ENCODE measurements around the gene RGS12.

The RGS12 gene

GRCh38 chr4:3284734-3285557 is 7.9 kb upstream of the RGS12 start:
- FAIRE-seq = no peak

DNA sequence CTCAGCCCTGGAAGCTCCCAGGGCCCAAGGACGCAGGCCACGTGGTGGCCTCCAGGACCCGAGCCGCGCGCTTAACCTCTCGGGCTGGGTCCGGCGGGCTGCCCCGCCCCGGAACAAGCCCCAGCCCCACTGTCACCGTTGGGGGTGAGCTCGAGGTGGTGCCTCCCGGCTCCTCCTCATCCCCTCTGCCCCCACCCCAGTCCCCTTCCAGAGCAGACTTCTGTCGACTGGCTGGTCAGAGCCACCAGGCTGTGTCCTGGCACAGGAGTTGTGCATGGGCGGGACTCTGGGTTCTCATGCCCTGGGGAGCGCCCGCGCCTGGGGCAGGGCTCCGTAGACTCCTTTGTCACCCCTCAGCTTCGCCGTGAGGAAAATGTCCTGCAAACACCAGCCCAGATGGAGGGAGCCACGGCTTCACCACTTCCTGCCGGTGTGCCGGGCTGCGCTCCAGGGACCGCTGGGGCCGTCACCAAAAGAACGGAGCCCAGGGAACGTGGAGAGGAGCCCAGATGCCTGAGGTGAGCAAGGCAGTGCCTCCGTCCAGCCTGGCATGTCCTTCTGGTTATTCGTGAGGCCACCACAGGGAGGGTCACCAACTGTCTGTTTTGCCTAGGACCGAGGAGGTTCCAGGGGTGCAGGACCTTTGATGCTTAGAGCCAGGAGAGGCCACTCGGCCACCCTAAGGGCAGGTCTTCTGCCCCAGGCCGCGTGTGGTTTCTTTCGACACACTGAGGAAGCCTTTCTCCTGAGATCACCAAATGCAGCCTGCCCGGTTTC is 7.1 kb upstream of the RGS12 start:
- FAIRE-seq = no peak

DNA sequence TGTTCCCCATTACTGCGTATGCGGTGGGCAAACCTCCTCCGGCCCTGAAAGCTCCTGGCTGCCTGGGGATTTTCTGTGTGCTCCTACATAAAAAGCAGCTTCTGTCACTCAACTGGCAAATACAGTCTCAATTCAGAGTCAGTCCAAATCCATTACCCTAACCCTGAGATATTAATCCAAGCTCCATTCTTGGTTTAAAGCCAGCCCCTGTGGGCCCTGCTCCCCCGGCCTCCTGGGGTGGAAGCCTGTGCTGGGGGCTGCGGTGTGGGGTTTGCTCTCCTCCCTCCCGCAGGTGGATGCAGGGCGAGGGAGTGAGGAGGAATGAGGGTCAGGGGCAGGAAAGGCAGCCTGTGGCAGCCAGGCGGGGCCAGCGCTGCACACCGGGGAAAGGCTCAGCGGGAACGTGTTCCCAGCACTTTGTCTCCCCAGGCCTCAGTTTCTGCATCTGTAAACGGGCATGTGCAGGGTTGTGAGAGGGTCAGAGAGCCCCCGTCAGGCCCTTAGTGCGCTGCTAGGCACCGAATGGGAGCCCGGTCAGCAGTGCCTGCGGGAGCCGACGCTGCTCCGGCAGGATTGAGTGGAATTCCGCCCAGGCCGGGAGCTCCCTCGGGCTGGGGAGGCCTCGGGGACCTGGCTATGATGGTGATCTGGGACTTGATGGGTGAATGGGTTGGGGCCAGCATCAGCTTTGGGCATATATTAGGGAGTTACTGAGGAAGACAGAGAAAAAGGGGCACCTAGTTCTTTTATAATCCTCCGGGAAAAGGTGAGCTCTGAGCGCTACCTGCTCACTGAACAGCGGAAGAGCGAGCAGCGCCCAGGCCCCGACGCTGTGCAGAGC is 6.3 kb upstream of the RGS12 start:
- no peak for FAIRE-seq

DNA sequence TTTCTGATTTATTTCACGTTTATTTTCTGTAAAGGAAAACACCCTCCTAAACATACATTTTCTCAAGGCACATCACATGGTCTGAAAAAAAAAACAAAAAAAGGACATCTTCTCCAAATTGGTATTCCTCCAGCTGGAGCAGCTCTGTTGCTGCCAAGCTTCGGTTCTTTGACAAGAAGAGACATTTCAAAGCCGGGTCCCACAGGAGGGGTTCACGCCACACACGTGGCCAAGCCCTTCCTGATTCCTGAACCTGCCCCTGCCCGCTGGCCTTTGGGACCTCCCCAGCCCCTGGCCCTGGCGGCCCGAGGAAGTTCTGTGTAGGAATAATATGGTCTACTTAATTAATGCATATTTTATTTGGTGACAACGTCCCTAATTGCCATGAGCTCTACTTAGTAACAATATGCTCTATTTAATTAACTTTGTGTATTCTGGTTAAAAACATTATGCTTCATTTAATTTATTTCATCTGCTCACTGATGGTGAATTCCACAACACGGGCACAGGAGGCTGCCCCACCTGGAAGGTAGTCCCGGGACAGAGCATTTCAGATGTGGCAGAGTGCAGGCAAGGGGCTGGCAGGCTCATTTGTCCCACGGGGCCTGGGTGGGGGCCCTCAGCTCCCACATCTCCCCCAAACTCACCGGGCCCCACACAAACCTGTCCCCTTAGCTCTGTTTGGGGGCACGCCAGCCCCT is 5.4 kb upstream of the RGS12 start:
- no peak for FAIRE-seq

DNA sequence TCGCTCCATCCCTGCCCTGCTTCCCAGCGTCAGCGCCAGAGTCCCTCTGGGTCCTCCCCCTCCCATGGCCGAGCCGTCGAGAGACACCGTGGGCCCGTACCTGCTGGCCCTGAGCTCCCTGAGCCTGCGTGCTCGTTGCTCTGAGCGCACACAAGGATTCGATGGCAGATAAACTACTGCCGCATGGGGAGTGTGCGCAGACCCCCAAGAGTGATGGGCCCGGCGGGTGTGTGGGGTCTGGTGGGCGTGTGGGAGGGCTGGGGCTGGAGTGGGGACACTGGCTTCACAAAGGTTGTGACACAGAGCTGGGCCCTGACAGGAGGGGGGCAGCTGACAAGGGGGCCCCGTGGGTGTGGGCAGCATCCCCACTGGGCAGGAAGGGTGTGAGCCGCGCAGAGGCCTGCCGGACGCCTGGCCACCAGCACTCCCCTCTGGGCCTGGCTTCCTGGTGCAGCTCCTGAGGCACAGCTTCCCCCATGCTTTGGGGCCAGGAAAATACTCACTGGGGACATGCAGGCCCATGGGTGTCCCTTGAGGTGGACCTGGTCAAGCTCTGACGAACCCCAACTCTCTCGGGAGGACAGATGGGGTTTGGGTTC is 4.8 kb upstream of the RGS12 start:
- FAIRE-seq = no peak

GRCh38 chr4:3288571-3289094 is 4.2 kb upstream of the RGS12 start:
- no peak for FAIRE-seq

GRCh38 chr4:3290476-3290875 is 2.3 kb upstream of the RGS12 start:
- no peak for FAIRE-seq

GRCh38 chr4:3290889-3291321 is 1.9 kb upstream of the RGS12 start:
- no peak for FAIRE-seq

GRCh38 chr4:3291411-3291968 is 1.3 kb upstream of the RGS12 start:
- FAIRE-seq = no peak

- no peak for FAIRE-seq
These were observed 751 bp upstream of the RGS12 start for GRCh38 chr4:3291969-3292570.

DNA sequence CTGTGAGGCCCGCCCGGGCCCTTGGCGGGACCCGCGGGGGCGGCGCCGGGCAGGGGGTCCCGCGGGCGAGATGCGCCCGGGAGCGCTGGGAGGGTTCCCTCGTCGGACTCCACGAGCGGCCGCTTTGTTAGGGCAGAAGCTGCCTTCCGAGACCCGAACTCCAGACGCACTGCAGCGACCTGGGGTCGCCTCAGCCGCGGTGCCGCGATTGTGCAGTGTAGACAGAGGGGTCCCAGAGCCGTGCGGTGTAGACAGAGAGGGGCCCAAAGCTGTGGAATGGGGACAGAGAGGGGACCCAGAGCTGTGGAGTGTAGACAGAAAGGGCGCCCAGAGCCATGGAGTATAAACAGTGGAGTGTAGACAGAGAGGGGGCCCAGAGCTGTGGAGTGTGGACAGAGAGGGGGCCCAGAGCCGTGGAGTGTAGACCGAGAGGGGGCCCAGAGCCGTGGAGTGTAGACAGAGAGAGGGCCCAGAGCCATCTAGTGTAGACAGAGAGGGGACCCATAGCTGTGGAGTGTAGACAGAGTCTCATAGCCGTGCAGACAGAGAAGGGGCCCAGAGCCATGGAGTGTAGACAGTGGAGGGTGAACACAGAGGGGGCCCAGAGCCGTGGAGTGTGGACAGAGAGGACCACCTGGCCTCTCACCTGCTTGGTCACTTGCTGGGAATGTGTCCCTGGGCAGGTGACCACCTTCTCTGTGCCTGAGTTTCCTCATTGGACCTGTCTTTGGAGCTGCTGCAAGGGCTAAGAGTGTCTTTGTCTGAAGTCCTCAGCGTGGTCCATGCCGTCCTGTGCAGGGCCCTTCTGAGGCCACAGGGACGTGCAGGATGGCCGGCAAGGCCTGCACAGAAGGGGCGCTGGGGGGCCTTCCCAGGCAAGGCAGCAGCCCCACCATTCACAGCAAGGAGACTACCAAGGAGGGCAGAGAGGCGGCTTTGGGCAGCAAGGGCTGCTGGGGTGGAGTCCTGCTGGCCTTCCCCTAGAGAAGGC is 875 bp downstream of the RGS12 start:
- FAIRE-seq = no peak

GRCh38 chr4:3294401-3295241 is 1.8 kb downstream of the RGS12 start:
- no peak for FAIRE-seq

DNA sequence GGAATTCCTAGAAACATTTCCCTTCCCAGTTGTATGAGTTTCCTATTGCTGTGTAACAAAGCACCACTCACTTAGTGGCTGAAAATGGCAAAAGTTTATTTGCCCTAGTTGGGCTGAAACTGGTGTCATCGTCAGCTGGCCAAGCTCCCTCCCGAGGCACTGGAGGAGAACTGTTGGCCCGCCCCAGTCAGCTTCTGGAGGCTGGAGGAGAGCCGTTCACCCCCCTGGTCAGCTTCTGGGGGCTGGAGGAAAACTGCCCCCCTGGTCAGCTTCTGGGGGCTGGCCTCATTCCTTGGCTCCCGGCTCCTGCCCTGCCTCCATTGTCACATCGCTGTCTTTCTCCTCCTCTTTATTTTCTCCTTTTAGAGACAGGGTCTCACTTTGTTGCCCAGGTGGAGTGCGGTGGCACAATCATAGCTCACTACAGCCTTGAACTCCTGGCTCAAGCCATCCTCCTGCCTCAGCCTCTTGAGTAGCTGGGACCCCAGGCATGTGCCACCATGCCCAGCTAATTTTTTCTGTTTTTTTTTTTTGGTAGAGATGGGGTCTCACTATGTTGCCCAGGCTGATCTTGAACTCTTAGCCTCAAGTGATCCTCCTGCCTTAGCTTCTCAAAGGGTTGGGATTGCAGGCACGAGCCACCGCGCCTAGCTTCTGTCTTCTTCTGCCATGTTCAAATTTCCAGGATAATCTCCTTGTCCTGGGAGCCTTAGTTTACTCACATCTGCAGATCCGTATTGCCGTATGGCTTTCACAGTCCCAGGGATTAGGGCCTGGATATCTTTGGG is 3.2 kb downstream of the RGS12 start:
- FAIRE-seq = no peak

DNA sequence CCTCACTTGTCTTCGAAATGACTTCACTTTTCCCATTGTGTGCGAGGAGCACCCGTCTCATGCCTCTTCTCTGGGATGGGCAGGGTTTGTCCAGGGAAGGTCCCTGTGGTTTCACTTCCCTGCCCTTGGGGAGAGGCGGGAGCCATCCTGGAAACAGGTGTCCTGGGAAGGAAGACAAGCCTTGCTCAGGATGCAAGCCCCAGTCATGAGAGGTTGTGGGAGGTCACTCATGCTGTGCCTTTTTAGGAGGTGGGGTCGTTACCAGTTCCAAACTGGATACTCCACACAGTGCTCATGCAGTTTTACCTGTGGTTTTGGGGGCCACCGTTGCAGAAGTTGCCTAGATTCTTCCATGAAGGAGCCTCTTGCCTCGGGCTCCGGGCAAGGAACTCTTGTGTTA is 3.8 kb downstream of the RGS12 start:
- FAIRE-seq = no peak

DNA sequence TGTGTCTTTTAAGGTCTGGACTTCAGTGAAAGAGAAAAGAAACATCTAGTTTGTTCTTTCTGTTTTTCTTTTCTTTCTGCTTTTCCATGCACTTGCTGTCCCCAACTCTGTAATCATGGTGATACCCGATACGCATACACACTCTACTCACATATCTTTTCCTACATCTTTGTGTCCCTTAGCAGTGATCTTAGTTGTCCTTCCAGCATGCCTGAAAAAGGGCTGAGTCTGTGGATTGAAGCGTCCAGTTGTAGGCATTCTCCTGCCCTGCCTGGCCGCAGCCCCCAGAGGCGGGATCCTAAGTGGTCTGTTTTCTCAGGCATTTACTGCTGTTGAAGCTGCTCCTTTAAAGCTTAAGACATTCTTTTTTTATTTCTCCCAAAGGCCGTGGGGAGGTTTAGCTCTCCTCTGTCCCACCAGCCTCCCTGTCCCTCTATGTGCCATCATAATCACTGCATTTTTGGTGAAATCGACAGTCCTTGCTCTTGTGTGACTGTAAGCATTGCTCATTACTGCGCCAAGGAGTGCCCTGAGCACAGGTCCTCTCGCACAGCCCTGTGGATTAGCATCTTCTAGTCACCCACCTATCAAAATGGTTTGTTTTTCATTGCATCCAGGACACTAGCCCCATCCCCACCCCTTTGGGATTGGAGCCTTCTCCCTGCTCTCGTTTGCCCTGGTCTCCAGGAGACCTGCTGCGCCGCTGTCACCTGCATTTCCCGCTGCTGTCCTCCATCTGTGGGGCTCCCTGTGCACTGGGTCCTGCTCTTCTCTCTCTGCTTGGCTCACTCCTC is 4.4 kb downstream of the RGS12 start:
- no peak for FAIRE-seq

DNA sequence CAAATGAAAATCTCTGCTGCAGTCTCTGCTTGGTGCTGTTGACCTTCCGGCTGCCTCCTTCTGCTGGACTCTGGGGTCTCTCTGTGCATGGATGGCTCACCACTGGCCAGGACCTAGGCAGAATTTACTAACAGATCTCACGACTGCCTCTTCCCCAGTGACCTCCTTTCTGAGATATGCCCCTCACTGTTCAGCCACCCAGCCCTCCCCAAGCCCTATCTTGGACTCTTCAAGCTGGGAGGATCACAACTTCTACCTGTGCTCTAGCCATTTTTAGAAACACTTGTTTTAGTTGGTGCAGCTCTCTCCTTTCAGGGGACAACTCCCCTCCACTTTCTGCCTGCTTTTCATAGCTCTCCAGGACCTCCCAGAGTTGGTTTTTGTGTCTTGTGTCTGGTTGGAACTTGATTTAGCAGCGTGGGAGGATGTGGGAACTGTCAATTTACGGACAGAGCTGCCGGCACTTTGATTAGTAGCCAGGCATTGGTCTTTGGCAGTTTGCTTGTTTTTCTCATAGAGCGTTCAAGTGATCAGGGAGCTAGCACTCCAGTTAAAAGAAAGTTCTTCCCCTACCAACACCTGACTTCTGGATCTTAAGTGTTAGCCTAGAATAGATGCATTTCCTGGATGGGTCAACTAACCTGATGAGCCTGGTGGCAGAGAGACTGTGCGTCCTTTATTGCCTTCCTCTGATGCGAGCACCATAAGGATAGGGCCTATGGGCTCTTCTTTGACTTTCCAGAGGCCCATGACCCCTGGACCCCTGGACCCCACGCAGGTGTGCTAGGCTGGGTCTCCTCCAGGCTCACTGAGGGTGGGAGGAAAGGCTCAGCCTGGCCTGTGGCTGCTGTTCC is 6.5 kb downstream of the RGS12 start:
- no peak for FAIRE-seq
